DMS153 treated with DMSO at 0.1 percent for 48 hours (cell line): ENCODE measurements around the gene ALDH9A1.
"Not testable (repeated sequence)": the region's sequence is repeated elsewhere in the genome, so short reads cannot be mapped to it uniquely, and the experiment has no call there.

Source experiments
- DNase-seq: peaks from one replicate; lab custom pipeline; 2025; ENCODE audit not compliant: unreplicated experiment; lab: John Stamatoyannopoulos, UW

ALDH9A1 gene

DNA sequence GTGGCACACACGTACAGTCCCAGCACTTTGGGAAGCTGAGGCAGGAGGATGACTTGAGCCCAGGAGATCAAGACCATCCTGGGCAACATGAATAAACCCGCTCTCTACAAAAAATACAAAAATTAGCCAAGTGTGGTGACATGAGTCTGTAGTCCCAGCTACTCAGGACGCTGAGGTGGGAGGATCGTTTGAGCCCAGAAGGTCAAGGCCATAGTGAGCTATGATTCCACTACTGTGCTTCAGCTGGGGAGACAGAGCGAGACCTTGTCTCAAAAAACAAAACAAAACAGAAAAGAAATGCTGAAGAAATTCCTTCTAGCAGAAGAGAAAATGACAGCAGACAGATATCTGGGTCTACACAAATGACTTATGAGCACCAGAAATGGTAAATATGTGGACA lies 10.3 kb downstream of the ALDH9A1 start:
- DNase-seq: no peak

DNA sequence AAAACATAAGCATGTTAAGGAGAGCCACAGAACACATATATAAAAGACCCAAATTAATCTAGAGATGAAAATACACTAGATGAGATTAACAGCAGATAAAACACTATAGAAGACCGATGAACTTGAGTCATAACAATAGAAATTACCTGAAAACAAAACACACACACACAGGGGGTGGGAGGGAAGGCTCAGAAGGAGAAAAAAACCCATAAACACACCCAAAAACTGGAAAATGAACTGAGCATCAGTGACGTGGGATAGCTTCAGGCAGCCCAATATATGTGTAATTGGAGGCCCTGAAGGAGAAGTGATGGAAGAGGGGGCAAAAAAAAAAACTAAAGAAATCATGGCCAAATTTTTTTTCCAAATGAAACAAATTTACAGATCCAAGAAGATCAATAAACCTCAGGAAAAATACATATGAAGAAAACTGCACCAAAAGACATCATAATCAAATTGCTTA lies 11.4 kb downstream of the ALDH9A1 start:
- no peak for DNase-seq

DNA sequence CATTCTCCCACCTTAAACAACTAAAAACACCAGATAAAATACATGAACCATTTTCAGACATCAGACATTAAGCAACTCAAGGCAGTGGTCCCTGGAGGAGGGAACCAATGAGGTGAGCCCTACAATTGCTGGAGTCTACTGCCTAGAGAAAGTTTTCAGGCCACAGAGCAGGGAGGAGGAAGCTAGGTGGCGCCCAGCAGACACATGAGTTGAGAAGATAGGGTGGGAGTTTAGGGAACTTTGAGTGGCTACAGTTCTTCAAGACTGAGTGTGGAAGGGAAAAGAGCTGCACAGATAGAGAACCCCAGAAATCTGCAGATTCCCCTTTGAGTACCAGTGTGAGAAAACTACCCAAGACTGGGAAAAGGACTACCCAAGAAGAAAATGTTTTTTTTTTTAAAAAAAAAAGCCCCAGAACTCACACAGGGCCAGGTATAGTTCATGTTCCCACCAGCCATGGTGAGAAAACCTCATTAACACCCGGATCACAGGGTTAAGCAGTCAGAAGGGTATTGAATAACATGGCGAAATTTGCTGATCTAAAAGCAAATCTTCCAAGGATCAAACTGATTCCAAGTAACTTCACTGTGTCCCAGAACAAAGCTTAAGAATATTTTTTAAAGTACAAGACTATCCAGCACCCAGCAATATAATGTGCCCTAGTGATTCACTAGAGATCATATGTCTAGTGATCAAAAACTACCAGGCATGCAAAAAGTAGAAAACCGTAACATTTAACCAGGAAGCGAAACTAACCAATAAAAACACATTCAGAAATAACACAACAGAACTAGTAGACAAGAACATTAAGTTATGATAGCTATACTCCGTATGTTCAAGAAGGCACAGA lies 12.0 kb downstream of the ALDH9A1 start:
- DNase-seq: no peak

DNA sequence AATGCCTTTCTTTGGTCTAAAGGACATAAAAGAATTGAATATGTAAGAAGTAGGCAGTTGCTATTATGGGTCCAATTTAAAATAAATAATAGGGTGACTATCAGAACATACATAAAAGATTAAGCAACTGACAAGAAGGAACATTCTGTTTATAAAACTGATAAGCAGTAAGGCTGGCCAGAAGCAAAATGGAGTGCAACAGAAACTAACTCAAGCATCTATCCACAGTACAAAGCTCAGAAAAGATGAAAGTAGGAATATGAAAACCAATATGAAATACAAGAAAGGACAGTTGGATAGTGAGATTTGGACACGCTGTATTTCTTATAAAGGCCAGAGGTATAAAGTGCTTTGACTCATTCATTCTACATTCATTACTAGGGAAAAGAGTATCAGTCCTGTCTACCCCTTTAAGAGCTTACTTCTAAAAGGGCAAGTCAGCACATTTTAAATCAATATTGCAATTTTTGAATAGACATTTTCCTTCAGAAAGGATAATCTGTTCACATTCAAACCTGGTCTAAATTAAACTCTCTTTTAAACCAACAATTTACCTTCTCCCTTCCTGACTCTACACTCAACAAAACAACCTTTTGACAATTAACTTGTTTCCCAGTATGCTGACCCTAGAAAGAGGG lies 14.4 kb downstream of the ALDH9A1 start:
- no peak for DNase-seq

DNA sequence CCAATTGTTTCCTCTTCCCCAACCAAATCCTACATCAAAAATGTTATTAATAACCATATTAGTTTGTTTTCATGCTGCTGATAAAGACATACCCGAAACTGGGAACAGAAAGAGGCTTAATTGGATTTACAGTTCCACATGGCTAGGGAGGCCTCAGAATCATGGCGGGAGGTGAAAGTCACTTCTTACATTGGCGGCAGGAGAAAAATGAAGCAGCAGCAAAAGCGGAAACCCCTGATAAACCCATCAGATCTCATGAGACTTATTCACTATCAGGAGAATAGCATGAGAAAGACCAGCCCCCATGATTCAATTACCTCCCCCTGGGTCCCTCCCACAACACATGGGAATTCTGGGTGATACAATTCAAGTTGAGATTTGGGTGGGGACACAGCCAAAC lies 17.6 kb downstream of the ALDH9A1 start:
- not testable (repeated sequence) for DNase-seq

DNA sequence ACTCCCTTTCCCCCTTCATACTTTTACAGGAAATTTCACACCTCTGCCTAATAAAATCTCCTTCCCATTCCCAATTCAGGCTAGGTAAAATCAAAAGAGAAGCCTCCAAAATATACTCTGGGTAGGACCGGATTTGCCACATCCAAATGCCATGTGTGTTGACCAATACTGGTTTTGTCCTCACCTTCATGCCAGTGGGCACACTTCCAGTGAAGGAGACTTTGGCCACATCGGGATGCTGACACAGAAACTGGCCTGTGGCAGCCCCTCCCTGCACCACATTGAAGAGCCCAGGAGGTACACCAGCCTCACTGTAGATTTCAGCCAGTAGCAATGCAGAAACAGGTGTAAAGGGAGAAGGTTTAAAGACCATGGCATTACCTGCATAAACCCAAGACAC lies 18.1 kb downstream of the ALDH9A1 start:
- no peak for DNase-seq

DNA sequence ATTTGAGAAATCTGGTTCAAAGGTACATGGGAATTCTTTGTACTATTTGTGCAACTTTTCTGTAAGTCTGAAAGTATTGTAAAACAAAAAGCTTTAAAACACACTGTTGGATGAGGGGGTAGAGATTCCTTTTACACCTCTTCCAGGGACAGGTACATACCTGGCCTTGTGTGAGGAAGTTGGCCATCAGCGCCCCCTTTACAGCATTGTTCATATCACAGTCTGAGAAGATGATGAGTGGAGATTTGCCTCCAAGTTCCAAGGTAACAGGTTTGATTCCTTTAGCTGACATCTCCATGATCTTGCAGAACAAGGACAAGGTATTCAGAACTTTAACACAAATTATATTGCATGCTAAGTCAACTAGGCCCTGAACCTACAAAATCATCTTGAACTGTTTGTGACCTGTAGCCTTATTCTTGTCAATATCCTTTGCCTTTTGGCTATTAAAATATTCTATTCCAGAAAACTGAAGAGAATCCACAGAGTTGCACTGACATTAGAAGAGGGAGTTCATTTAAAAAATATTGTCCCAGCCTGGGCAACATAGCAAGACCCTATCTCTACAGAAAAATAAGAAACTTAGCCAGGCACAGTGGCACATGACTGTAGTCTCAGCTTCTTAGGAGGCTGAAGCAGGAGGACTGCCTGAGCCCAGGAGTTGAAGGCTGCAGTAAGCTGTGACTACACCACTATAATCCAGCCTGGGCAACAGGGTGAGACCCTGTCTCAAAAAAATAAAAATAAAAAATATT lies 18.9 kb downstream of the ALDH9A1 start:
- no peak for DNase-seq

DNA sequence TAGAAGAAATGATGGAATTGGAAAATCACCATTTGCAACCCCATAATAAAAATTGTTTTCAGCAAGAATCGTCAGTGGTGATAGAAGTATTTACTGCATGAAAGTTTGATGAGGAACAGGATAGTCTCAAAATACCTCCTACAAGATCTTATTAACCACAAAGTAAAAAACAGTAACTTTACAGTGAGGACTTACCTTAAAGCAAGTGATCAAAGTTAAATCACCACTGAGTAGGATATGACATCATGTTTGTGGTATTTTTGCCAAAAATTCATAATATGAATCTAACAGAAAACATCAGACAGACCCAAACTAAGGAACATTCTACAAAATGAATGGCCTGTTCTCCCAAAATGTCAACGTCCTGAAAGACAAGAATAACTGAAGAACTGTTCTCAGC lies 19.9 kb downstream of the ALDH9A1 start:
- no peak for DNase-seq

DNA sequence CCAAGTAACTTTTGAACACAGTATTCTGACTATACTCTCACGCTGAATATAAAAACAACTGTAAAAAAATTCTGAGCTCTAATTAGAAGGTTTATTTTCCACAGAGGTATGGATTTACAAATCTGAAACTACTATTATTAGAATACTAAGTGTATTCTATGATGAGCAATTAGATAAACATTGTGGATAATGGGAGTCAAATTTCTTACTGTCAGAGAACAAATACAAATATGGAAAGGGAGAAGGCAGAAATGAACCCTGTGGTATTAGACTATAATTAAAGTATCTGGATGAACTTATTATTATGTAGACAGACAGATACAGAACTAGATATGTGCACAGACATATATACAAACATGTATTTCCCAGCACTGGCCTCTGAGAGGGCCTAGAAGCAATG lies 22.6 kb downstream of the ALDH9A1 start:
- DNase-seq: no peak

DNA sequence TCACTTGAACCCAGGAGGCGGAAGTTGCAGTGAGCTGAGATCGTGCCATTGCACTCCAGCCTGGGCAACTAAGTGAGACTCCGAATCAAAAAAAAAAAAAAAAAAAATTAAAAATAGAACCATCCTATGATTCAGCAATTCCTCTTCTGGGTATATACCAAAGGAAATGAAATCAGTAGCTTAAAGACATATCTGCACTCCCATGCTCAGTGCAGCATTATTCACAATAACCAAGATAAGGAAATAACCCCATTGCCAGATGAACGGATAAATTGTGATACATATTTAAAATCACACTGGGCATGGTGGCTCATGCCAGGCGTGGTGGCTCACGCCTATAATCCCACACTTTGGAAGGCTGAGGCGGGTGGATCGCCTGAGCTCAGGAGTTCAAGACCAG lies 23.8 kb downstream of the ALDH9A1 start:
- no peak for DNase-seq

DNA sequence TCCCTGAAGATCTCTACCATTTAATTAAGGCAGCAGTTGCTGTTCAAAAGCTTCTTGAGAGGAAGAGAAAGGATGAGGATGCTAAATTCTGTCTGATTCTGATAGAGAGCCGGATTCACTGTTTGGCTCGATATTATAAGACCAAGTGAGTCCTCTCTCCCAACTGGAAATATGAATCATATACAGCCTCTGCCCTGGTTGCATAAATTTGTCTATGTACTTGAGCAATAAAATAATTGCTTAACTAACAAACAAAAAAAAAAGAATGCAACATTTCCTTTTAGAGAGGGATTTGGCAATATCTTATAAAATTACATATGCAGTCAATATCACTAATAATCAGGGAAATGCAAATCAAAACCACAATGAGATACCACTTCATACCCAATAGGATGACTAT lies 26.8 kb downstream of the ALDH9A1 start:
- no peak for DNase-seq

DNA sequence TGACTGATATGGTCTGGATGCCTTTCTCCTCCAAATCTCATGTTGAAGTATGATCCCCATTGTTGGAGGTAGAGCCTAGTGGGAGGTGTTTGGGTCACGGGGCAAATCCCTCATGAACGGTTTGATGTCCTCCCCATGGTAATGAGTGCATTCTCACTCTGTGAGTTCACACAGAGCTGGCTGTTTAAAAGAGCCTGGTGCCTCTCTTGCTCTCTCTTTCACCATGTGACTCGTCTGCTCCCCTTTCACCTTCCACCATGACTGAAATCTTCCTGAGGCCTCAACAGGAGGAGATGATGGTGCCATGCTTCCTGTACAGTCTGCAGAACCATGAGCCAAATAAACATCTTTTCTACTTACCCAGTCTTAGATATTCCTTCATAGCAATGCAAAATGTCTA lies 30.2 kb downstream of the ALDH9A1 start:
- no peak for DNase-seq

DNA sequence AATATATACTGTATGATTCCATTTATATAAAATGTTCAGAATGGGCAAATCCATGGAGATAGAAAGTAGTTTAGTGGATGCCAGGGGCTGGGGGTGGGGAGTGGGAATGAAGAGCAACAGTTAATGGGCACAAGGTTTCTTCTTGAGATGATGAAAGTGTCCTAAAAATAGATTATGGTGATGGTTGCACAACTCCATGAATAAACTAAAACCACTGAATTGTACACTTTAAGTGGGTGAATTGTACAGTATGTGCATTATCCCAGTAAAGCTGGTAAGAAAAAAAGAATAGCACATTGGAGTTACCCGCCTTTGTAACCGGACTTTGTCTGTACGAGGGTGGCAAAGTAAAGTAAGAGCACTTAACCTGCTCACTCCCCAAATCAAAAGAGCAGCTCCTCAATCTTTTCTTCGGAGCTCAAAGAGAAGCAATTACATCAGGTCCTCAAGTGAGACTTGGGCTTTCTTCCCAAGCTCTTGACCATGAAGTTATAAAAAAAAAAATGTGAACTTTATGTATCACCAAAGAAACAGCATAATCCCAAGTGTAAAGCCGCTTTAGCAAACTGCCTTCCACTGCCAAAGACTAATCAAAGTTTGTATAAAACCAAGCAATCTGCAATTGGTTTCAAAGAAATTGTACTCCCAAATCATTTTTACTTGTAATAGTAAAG lies 32.1 kb downstream of the ALDH9A1 start:
- no peak for DNase-seq

DNA sequence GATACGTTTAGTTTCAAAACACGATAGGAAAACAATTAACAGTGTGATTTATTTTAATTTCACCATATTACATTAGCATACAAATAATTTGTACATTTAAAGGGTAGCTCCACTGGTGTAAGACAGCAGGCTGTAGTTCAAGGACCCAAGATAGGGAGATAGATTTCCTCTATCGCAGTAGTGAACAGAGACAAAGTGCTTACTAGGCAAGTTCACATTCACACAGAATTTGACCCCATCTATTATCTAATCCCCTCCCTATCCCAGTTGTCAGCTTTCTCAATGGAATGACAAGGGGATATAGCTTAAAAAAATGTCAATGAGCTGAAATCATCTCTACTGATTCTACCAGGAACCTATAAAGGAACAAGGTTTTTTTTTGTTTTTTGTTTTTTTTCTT lies 36.2 kb downstream of the ALDH9A1 start:
- no peak for DNase-seq

DNA sequence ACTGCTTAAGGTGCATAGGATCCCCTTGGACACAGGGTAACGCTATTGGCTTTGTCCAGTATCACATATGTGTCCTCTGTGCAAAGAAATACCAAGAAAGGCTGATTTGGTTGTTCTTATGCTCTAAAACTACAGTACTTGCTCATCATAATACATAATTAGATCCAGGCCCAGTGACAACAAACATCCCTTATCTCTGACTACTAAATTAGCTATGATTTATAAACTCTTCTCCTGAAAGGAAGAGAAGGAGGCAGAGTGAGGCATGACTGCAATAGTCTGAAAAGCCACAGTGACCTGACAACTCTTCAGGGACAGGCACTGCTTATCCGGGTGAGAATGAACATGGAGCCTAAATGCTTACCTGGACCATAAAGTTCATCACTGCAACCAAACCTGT lies 36.7 kb downstream of the ALDH9A1 start:
- DNase-seq: no peak

DNA sequence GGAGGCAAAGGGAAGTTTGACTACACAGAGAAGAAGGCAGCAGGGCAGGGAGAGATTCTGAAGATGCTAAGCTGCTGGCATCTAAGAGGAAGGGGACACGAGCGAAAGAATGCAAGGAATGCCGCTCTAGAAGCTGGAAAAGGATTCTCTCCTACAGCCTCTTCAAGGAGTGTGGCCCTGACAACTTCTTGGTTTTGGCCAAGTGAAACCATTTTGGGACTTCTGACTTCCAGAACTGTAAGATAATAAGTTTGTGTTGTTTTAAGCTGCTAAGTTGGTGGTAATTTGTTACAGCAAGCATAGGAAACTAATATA lies 38.8 kb downstream of the ALDH9A1 start:
- DNase-seq: no peak

DNA sequence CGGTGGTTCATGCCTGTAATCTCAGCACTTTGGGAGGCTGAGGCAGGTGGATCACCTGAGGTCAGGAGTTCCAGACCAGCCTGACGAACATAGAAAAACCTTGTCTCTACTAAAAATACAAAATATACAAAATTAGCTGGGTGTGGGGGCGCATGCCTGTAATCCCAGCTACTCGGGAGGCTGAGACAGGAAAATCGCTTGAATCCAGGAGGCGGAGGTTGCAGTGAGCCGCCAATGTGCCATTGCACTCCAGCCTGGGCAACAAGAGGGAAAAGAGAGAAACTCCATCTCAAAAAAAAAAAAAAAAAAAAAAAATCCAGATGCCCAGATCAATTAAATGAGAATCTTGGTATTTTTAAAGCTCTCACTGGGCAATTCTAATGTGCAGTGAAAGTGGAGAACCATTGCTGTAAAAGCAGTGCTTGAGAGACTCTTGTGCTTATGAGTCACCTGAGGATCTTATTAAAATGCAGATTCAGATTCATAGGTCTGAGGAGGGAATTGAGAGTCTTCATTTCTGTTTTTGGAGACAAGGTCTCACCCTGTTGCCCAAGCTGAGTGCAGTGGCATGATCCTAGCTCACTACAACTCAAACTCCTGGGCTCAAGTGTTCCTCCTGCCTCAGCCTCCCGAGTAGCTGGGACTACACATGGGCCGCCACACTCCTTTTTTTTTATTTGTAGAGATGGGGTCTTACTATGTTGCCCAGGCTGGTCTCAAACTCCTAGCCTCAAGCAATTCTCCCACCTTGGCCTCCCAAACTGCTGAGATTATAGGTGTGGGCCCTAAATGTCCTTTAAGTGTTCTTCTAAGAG lies 39.4 kb downstream of the ALDH9A1 start:
- not testable (repeated sequence) for DNase-seq

DNA sequence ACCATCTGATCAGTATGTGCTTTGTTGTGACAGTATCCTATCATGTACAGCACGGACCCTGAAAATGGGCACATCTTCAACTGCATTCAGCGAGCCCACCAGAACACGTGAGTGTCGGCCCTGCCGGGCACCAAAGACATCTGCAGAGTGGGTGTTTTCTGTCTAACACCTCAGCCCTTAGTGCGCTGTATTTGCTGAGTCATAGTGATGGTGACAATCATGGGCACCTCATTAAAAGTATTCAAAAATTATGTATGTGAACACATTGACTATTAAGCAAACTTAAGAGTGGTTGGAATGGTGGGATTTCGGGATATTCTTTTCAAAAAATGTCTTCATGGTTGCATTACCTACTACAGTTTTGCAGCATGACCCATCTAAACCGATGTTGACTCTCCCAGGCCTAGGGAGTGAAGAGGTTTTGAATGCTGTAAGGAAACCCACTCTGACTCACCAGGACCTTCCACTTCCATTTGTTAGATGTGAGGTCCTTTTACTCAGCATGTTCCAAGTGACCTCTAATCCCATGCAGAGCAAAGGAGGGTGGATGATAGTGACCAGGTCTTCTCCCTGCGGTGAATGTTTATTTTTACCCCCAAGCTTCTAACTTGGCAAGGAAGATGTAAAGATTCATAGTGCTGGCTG lies 47.3 kb downstream of the ALDH9A1 start:
- no peak for DNase-seq

DNA sequence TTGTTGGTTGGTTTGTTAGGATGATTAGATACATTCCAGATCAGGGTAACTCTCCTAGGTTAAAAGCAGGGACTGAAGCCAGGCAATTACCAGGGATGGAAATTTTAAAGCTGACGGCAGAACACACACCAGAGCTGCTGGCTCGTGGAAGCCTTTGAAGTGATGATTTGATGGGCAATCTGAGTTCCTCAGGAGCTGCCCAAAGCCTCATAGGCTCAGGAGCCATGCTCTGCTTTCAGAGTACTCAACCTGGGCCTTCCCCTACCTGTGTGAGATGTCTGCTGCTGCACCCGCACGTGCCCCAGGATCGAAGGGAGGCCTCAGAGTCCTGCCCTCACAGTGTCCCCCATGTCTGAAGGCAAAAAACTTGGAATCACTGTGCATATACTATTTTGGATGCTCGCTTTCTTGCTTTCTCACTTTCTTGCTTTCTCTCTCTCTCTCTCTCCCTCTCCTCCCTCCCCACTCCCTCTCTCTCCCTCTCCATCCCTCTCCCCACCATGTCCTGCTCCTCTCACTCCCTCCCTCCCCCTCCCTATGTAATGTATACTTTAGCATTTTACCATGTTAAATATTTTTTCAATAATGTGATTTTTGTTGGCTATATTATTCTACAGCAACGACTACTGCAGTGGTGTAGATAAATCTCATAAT lies 49.3 kb downstream of the ALDH9A1 start:
- DNase-seq: no peak

DNA sequence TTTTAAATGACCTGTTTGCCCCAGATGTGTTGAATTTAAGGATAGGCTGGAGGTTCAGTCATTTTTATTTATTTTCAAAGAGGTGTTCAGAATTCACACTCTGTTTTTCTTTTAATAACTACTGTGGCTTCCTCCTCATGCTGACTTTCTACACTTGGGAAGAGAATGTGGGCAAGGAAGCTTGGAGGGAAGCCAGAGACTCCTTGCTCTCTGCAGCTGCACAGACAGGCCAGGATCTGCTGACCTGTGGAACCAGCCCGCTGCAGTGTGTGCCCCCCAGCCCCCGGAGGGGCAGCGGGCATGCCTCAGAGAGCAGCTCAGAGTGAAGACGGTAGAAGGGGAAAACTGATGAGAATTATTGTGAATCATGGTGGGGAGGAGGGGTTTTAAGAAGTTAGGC lies 50.4 kb downstream of the ALDH9A1 start:
- no peak for DNase-seq
